ENCODE results near the gene ARHGAP22.

Gene ARHGAP22

DNA sequence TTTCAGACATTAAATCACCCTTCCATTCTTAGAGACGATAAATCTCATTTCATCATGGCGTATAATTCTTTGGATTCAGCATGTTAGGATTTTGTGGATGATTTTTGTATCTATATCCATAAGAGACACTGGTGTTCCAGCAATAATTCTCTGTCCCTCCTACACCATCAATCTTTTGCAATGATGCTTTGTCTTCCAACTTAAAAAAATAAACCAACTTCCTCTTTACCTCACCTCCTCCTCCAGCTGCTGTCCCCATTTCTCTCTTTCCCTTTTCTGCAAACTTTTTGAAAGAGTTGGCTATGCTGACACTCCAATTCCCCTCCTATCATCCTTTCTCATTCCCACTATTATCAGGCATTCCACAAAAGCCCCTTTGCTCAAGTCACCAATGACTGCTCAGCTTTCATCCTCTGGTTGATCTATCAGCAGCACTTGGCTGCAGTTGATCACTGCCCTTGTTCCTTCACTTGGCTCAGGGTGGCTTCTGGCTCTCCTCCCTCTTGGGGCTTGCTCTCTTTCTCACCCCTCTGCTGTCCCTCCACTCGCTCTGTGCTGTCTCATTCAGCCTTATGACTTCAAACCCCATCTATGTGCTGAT lies 130.0 kb downstream of the ARHGAP22 start:
- no peak for DNase-seq

DNA sequence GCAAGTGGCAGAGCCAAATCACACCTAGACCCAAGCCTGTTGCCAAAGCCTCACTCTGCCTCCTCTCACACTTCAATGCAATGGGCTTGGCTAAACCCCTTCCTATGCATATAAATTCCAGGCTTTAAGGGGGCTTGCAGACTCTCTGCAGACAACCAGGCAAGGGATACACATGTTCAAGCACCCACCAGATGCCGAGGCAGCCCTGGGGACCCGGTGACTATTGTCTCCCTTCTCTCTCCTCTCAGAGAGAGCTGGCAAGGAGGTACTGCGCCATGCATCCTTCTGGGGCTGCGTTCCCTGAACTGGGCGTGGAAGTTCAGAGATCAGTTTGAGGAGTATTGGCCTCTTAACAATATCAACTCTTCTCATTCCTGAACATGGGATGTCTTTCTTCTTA lies 131.2 kb downstream of the ARHGAP22 start:
- DNase-seq = no peak

DNA sequence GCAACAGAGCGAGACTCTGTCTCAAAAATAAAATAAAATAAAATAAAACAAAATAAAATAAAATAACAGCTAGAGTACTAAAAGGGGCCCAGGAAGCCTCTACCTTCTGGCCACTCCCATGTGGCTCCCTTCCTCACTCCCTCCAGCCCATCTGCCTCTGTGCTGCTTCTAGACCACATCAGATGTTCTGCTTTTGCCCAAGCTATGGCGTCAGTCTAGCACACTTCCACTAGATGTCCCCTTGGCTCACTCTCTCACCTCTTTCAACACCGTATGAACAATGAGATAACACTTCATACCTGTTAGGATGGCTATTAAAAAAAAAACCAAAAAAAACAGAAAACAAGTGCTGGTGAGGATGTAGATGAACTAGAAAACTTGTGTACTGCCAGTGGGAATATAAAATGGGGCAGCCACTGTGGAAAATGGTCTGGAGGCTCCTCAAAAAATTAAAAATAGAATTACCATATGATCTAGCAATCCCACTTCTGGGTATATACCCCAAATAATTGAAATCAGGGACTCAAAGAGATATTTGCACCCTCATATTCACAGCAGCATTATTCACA lies 132.3 kb downstream of the ARHGAP22 start:
- DNase-seq = no peak

DNA sequence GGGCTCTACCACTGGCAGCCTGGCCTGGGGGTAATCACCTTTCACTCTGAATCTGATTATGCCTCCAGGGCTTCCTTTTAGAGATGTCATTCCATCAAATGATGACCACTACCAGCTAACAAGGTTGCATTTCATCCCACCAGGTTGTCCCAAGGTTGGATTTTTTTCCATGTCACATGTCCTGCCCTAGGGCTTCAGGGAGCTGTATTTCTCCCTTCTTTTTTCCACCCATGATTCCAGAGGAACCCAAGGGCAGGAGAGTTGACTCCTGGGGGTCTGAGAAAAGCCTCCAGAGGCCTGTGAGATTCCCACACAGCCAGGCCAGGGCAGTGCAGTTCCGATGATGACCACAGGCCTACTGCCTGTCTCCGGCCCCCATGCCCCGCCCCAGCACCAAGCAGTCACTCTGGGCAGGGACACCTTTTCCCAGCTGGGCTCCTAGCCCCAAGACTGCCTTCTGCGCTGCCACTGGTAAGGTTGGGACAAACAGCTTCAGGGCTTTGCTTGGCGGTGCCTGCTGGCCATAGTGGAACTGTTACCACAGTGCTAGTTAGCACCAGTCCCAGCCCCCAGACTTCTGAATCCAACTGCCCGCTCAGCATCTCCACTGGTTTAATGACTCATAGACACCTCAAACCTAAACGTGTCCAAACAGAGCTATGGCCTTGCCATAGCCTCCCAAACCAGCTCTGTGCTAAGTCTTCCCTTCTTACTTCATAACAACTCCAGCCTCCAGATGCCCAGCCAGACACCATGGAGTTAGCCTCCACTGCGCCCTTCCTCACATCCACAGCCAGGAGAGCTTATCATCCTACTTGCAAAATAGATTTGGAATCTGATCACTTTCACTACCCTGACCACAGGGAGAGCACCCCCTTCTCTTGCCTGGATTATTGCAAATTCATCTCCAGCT lies 133.7 kb downstream of the ARHGAP22 start:
- peak; percentile 1 for DNase-seq

DNA sequence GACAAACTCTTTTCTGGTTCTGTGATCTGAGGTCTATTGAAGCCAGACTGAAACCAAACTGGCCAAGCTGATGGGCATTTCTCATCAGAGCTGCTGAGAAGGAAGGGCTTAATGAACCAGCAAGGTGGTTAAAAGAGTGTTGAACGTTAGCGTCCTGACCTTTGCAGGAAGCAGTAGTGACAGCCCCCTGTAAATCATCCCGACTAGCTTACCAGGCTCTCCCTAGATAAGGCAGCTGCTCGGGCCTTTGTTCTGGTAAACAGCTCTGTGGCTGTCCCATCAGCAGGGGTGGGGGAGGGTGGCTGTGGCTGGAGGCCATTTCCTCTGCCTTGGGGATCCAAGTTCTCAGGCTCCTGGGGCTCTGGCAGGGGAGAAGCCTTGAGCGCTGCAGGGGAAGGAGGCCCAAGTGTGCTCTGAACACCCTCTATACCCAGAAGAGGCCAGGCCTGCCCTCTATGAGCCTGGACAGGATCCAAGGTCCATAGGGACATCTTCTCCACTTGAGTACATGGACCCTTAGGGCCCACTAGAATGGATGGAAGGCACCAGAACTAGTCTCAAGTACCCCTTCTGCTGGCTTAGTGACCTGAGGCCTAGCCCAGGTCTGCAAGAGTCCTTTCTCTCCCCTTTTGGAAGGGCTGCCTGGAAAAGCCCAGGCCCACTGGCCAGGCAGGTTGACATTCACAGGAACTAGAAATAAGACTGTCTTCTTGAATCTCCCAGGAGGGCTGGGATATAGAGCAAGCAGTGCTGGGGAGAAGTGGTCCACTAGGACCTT lies 134.6 kb downstream of the ARHGAP22 start:
- DNase-seq = peak; percentile 4

DNA sequence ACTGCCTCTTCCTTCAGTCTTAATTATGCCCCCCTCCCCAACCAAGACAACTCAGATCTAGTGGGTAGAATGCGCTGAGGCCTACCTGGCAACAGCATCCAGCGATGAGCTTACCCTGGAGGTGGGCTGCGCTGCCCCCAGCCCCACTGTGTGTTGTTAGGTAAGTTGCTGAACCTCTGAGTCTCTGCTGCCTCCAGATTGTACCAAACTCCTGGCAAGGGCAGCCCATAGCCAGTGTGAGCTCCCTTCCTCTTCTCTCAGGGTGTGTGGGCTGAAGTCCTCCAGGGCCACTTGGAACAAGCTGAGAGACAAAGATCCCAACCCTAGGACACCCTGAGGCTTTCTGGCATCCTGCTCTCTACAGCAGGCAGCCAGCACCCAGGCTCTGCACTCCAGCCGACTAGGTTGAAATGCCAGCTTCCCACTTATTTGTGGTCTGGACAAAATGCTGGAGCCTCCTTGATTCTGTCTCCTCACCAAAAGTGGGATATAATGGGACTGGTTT lies 135.3 kb downstream of the ARHGAP22 start:
- DNase-seq = no peak

DNA sequence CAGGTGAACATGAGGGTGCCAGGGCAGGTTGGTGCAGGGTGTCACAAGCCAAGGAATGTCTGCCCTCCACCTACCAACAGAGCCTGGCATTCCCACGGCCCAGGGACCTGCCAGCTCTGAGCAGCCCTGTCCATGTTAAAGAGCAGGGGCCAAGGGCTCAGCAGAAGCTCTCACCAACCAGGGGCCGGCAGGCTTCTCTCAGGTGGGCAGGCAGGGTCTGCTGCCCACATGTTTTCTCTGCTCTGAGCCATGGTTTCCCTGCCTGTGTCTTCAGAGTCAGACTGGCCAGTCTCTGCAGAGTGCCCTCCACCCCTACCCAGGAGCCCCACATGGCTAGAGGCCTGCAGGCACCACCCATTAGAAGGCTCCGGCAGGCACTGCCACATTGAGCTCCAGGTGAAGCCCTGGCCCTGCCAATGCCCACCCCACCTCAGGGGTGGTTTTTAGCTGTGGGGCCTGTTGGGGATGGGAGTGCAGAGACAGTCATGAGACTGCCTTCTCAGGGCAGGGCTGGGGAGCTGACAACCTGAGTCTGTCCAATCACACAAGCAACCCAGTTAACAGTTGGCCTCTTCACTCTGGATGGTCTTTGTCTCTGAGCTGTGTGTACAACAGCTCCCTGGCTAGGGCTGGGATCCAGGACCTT lies 135.9 kb downstream of the ARHGAP22 start:
- peak; percentile 3 for DNase-seq

DNA sequence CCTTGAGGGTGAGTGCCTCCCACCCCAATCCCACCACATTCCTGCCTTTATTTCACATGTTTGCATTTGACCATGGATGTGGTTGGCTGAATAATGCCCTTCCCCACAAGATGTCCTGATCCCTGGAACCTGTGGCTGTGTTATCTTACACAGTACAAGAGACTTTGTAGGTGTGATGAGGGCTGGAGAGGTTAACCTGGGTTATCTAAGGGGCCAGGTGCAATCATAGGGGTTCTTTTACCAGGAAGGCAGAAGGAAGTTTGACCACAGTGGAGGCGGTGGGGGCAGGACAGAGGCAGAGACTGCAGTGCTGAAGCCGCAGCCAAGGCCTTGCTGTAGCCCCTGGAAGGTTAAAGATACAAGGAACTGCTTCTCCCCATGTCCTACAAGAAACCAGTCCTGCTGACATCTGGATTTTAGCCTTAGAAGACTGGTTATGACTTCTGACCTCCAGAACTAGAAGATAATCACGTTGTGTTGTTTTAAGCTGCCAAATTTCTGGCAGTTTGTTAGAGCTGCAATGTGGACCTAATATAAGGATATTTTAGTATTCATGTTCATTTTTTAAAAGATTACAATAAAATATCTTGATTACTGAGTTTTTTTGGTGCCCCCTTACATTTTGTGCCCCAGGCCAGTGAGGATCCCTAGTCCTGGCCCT lies 136.6 kb downstream of the ARHGAP22 start:
- DNase-seq = peak; percentile 2

DNA sequence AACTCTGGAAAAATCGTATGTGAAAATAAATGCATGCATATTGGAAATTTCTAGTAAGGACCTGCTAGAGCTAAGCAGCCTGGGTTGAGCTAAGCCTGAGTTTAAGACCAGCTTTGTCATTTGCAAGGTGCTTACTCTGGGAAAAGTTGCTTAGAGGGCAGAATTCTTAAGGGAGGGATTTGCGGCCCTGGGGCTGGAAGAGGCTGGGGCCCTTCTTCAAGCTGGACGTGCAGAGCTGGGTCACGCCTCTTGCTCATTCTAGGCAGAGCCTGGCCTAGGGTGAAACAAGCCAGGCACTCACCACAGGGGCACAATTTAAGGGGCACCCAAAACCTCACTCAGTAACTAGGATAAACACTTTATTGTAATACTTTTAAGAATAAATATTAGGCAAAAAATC lies 137.2 kb downstream of the ARHGAP22 start:
- peak; percentile 6 for DNase-seq

DNA sequence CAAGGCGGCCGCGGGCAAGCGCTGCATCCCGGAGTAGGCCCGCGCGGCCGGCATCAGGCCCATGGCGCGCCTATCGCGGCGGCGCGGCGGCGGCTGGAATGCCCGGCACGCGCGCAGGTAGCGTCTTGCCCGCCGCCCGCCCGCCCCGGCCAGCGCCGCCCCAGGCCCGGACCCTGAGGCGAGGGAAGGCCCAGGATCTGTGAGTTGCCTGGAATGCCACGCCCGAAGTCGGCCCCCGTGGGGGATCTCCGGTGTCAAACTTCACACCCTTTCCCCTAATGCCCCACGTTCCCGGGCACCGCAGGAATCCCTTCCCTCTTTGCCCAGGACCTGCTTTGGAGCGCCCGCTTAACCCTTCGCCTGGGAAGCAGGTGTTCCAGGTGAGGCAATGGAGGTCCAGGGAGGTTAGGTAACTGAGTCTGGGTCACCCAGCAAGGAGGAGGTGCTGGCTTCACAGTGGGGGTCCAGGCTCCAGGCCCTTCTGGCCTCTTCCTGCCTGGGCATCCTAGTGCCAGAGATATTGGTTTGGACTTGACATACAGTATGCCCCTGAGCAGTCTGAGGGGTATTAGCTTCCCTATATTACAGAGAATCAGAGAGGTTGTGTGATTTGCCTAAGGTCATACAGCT lies 138.1 kb downstream of the ARHGAP22 start:
- peak; percentile 4 for DNase-seq

DNA sequence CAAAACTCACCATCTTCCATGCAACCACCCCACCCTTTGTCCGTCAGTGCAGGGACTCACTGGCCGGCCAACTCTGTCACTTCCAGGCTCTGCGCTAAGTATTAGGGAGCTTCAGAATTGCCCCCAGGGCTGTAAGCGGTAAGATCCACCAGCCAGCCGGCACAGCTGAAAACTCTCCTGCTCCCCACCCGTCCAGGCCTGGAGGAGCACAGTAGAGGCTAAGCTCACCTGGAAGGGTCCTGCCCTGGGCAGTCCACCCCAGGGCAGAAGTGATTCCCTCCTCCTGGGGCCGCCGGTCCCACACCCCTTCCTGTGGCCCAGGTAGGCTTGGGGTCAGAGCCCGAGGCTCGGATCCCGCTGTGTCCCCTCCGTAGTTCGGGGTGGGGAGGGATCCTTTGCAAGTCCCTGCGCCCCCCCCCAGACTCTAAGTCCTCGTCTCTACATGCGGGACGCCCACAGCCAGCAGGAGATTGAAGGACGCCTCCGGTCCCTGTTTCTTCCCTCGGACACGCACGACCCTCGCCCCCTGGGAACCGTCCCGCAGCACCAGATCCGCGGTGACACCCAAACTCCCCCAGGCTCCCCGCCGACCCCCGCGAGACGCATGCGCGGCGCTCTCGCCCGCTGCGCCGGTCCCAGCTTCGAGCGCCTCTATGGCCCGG lies 138.9 kb downstream of the ARHGAP22 start:
- peak; percentile 6 for DNase-seq

DNA sequence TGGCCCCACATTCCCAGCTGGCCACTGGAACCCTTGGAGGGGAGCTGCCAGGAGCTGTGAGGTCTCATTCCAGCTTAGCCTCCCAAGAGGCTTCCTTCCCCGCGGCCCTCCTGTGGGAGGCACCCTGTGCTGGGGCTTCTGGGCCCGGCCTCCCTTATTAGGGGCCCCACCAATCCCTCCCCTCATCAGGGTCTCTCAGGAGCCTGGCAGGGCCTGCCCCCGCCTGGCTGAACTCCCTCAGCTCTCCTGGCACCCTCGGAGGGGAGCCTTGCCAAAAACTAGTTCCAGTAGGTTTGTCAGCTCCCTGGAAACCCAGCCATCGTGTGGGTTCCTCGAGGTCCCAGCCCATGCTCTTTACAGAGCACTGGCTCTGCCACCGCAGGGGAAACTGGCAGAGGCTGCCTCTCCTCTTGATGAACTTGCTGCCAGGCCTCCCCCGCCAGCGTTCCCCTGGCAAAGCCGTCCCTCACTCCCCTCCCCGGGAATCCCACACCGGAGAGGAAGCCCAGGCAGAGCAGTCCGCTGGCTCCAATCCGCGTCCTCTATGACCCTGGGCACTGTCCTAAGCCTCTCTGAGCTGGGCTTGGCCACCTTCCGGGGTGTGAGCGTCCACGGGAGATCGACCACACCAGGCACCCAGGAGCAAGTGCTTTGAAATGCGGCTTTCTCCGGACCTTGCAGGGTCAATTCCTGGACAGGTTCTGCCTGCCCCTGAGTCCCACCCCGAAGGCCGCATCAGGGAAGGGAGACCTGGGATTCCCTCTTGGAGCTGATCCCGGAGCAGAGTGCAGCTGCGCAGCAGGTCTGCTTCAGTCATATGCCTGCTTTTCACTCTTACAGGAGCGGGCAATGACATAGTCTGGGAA lies 139.8 kb downstream of the ARHGAP22 start:
- DNase-seq = peak; percentile 6

DNA sequence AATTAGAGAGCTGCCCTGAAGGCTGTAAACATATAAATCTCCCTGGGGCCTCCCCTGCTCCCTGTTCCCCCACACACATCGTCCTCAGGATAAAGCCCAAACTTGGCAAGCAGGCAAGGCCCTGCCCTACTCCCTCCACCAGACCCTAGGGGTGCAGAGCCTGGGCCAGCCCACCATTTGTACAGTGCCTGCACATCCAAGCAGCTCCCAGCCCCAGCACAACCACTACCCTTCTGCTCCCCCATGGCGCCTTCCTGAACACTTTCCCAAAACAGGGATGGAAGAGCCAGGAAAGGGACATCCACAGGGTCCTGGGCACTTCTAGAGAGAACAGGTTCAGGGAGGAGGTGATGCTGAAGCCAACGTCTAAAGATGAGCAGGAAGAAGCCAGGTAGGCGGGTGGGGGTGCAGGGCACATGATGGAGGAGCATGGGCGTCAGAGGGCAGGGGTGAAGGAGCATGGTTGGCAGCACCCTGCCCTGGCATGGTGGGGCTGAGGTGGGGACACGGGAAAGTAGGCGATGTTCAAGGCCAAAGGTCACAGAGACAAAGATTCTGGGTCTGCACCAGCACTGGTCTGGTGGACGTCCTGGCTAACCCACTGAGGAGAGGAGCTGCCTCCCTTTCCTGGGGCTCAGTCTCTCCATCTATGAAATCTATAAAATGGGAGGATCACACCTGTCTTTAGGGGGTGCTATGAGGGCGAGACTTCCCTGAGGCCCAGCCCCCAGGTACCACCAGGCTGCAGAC lies 140.6 kb downstream of the ARHGAP22 start:
- DNase-seq = peak; percentile 6

DNA sequence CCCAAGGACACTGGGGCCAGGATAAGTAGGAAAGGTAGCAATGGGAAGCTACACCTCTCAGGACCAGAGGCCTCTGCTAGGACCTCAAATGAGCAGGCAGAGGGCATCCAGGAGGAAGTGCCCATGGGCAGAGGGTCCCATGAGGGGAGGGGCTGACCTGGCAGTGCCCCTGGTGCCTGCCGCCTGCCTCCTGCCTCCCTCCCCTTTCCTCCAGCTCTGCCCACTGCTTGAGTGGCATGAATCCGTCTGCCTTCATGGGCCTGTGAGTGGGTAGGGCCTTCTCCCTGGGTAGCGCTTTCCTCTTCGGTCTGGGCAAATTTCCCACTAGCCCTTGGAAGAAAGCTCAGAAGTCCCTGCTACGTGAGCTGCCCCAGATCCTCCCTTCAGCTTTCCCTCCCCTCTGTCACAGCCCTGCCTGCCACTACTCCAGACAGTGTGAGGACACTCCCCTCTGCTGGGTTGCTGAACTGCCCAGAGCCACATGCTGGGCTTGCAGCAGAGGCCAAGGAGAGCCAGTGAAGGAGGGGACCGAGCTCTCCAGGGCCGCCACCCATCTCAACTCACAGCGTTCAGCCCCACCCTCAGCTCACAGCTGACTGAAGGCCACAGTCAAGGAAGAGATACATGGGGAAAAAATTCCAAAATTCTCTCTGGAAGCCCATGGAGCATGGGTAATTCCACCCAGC lies 141.4 kb downstream of the ARHGAP22 start:
- peak; percentile 1 for DNase-seq

DNA sequence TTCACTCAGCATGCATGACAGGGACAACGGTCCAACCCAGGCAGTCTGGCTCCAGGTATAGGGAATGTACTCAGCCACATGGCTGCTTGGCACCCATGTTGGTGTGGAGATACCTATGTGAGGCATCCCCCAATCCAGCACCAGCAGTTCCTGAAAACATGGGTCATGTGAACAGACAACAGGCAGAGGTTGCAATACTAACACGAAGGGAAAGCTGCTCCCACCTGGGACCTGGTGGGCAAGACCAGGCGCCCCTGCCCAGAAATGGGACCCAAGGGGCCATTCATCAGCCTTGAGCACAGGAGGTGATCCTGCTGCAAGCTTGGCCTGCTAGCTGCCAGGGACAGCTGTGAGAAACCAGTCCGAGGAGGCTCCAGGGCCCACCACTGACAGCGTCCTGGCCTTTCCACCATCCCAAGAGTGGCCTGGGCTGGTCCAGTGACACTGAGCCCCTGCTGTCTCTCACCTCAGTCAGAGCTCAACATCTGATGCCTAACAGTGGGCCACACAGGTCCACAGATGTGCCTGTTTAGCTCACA lies 142.3 kb downstream of the ARHGAP22 start:
- DNase-seq = peak; percentile 6

DNA sequence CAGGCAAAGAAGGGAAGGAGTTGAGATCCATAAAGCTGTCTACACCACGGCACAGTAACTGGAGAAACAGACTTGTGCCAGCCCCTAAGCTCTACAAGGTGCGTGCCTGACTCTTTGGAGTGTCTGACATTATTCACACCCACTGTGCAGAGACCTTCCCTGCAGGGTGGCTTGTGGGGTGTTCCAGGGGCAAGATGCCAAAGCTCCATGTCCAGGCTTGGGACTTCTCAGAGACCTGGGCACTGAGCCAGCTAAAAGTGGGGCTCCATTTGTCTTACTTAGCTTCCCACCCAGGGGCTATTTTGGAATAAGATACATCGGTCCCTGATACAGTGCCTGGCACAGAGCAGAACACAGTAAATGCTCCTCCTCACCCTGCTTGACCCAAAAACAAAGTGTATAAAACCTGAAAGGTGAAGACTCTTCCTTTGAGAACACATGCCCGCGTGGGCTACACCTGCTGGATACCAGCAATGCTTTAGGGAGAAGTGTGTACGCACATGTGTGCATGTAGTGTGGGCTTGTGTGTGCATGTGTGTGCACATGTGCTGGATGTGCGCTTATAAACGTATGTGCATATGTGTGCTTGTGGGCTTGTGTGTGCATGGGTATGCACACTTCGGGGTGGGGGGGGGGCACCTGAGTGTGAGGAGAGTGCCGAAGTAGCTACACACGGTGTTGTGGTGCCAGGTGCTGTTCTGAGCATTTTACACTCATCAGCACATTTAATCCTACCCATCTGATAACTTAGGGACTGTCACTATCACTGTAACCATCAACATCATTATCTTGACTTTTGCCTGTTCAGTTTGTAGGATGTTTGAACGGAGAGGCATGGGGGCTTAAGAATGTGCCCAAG lies 143.0 kb downstream of the ARHGAP22 start:
- peak; percentile 1 for DNase-seq

DNA sequence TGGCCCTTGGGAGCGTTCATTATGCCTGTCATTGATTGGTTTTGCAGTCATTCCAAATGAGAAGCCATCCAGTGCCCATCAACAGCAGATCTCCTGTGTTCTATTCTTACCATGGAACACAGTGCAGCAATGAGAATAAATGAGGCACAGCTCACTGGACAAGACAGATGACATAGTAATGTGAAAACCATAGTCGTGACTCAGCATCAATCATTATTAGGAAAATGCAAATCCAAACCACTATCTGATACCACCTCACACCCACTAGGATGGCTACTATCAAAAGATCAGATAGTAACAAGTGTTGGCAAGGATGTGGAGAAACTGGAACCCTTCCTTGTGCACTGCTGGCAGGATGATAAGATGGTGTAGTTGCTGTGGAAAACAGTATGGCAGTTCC lies 144.7 kb downstream of the ARHGAP22 start:
- no peak for DNase-seq
